ENCODE measurements around the gene PRKAG2. TPM values are rescaled to one million over a fixed set of nuclear protein-coding genes. Genes with fewer than 3 reads are reported as not detected.

The PRKAG2 gene
- total RNA-seq, 1 donor from 2014 or later, result 13.5 TPM

DNA sequence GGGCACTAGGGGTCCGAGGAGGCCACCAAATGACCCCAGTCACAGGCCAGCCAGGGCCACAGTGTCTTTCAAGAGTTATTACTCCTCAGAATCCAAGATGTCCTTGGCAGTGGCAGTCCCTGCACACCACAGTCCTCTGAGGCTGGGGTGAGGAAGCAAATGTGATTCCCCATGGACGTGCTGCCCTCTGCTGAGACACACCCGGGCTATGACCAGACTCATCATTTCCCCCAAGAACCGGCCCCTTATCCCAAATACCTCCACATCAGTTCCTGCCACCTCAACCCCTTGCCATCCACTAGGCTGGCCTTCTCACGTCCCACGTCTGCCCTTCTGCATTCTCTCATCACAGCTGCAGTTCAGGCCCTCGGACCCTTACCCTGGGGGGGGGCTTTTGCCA lies 5.0 kb downstream of the PRKAG2 start:
- no peaks in the 10 kb centered on the region for H3K9me3 Mint-ChIP-seq (ENCODE audit: unreplicated experiment)
- H3K27me3 Mint-ChIP-seq (ENCODE audit: unreplicated experiment), result peaks cover 18% of the 10 kb centered on the region
- H3K36me3 Mint-ChIP-seq (ENCODE audit: unreplicated experiment), result no peaks in the 10 kb centered on the region
- peaks cover 13% of the 10 kb centered on the region for H3K4me1 Mint-ChIP-seq (ENCODE audit: unreplicated experiment)
- TF ChIP-seq, protein P1, sequence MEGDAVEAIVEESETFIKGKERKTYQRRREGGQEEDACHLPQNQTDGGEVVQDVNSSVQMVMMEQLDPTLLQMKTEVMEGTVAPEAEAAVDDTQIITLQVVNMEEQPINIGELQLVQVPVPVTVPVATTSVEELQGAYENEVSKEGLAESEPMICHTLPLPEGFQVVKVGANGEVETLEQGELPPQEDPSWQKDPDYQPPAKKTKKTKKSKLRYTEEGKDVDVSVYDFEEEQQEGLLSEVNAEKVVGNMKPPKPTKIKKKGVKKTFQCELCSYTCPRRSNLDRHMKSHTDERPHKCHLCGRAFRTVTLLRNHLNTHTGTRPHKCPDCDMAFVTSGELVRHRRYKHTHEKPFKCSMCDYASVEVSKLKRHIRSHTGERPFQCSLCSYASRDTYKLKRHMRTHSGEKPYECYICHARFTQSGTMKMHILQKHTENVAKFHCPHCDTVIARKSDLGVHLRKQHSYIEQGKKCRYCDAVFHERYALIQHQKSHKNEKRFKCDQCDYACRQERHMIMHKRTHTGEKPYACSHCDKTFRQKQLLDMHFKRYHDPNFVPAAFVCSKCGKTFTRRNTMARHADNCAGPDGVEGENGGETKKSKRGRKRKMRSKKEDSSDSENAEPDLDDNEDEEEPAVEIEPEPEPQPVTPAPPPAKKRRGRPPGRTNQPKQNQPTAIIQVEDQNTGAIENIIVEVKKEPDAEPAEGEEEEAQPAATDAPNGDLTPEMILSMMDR (IDR thresholded peaks at IDR 0.05), result no peak
- DNase-seq (ENCODE audit: extremely low spot score, unreplicated experiment), result no peak
- no peak overlapping the region for H3K4me3 Mint-ChIP-seq (ENCODE audit: unreplicated experiment)
- no peak overlapping the region for H3K27ac Mint-ChIP-seq (ENCODE audit: unreplicated experiment)

DNA sequence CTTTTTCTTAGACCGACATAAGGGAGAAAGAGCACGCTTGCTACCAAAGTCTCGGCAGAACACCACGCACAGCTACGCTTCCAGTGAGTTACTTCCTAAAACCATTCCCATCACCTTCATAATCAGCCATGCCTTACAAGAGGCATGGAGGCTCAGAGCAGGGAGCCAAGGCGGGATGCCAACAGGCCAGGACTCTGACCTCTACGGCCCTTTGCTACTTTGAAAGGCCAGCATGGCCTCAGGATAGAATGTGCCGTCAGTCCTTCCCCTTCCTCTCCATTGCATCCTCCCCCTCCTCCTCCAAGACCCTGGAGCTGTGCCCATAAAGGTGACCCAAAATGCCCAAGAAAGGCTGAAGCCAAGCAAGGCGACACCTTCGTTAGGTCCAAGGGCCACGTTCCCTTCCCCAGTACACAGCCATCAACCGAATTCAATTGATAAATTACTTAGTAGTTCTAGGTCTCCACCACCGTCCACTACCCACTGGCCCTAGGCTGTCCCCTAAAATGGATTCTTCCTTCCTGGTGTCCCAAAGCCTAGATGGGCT lies 5.7 kb downstream of the PRKAG2 start:
- H3K4me3 Mint-ChIP-seq (ENCODE audit: unreplicated experiment), result no peak overlapping the region
- no peak for DNase-seq (ENCODE audit: extremely low spot score, unreplicated experiment)
- TF ChIP-seq, protein P1 (IDR thresholded peaks at IDR 0.05), result no peak
- no peaks in the 10 kb centered on the region for H3K9me3 Mint-ChIP-seq (ENCODE audit: unreplicated experiment)
- H3K4me1 Mint-ChIP-seq (ENCODE audit: unreplicated experiment), result peaks cover 10% of the 10 kb centered on the region
- H3K27me3 Mint-ChIP-seq (ENCODE audit: unreplicated experiment), result peaks cover 18% of the 10 kb centered on the region
- no peak overlapping the region for H3K27ac Mint-ChIP-seq (ENCODE audit: unreplicated experiment)
- H3K36me3 Mint-ChIP-seq (ENCODE audit: unreplicated experiment), result no peaks in the 10 kb centered on the region

GRCh38 chr7:151869968-151870918 lies 6.7 kb downstream of the PRKAG2 start:
- H3K9me3 Mint-ChIP-seq (ENCODE audit: unreplicated experiment), result no peaks in the 10 kb centered on the region
- H3K27ac Mint-ChIP-seq (ENCODE audit: unreplicated experiment), result no peak overlapping the region
- DNase-seq (ENCODE audit: extremely low spot score, unreplicated experiment), result no peak
- H3K27me3 Mint-ChIP-seq (ENCODE audit: unreplicated experiment), result peaks cover 18% of the 10 kb centered on the region
- TF ChIP-seq, protein P1 (IDR thresholded peaks at IDR 0.05), result no peak
- H3K4me1 Mint-ChIP-seq (ENCODE audit: unreplicated experiment), result peaks cover 10% of the 10 kb centered on the region
- no peak overlapping the region for H3K4me3 Mint-ChIP-seq (ENCODE audit: unreplicated experiment)
- no peaks in the 10 kb centered on the region for H3K36me3 Mint-ChIP-seq (ENCODE audit: unreplicated experiment)

- Mint-ChIP-seq H3K27me3 (ENCODE audit: unreplicated experiment) (peaks cover 19% of the 10 kb centered on the region), H3K4me1 (ENCODE audit: unreplicated experiment) (peaks cover 4% of the 10 kb centered on the region), H3K9me3 (ENCODE audit: unreplicated experiment) (no peaks in the 10 kb centered on the region), H3K36me3 (ENCODE audit: unreplicated experiment) (no peaks in the 10 kb centered on the region), H3K27ac (ENCODE audit: unreplicated experiment) (no peak overlapping the region), H3K4me3 (ENCODE audit: unreplicated experiment) (no peak overlapping the region)
- no peak for DNase-seq (ENCODE audit: extremely low spot score, unreplicated experiment)
- TF ChIP-seq, protein P1 (IDR thresholded peaks at IDR 0.05), result no peak
Measured at GRCh38 chr7:151869455-151869854, 7.5 kb downstream of the PRKAG2 start.

DNA sequence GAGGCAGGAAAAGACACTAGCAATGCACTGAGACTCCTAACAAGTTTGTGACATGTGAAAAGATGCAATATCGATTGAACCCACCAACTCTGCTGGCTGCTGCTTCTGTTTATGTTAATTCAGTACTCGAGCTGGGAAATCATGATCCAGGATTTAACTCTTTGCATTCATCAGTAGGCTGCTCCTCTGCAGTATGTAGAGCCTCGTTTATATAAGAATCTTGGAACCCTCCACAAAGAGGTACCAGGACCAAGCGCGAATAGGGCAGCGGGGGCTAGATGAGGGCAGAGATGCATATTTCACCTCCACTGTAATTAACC lies 7.8 kb downstream of the PRKAG2 start:
- no peaks in the 10 kb centered on the region for H3K36me3 Mint-ChIP-seq (ENCODE audit: unreplicated experiment)

More for the DNA sequence above, 7.8 kb downstream of the PRKAG2 start:
- DNase-seq (ENCODE audit: extremely low spot score, unreplicated experiment), result no peak
- Mint-ChIP-seq H3K4me3 (ENCODE audit: unreplicated experiment) (no peak overlapping the region), H3K27ac (ENCODE audit: unreplicated experiment) (no peak overlapping the region), H3K9me3 (ENCODE audit: unreplicated experiment) (no peaks in the 10 kb centered on the region), H3K4me1 (ENCODE audit: unreplicated experiment) (peaks cover 4% of the 10 kb centered on the region), H3K27me3 (ENCODE audit: unreplicated experiment) (peaks cover 22% of the 10 kb centered on the region)
- TF ChIP-seq, protein P1 (IDR thresholded peaks at IDR 0.05), result no peak
